Left kidney (tissue), 2 donors: ENCODE results near the gene SPATA25. TPM values are rescaled to one million over a fixed set of nuclear protein-coding genes. Genes with fewer than 3 reads are reported as not detected.
"Not testable (repeated sequence)": the region's sequence is repeated elsewhere in the genome, so short reads cannot be mapped to it uniquely, and the experiment has no call there.

Experiments used
- DNase-seq: peaks from one replicate; pipeline ENCODE4 v3.0.0-alpha.2; 2013
- polyA plus RNA-seq: library from polyadenylated mRNA; unstranded; fragments of 120-200 nt; gene quantifications from one replicate; pipeline ENCODE4 v1.2.1, GENCODE V29; 2013; ENCODE audit not compliant: insufficient read length

Gene SPATA25
- polyA plus RNA-seq, 1 donor = 6.0 TPM

GRCh38 chr20:45917790-45918141 lies 30.3 kb upstream of the SPATA25 start:
- DNase-seq = no peak

GRCh38 chr20:45913116-45913515 lies 25.7 kb upstream of the SPATA25 start:
- DNase-seq = no peak

DNA sequence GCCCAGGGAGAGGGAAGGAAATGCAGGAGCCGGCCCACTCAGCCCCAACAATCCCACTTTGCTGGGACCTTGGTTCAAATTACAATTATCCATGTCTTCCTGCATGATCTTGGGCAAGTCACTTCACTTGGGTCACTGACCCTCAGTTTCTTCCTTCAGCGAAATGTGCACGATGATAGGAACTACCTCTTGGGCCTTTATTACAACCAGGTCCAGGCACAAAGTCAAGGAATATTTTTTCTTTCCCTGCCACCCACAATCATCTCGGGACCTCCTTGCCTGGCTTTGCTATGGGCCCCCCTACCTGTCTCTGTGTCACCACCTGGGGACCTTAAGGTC lies 24.9 kb upstream of the SPATA25 start:
- DNase-seq = no peak

- DNase-seq = peak; percentile 73
These were observed 24.3 kb upstream of the SPATA25 start, which contains the start of gene PLTP for GRCh38 chr20:45911486-45912343. Gene PLTP, minus strand, starts transcription at chr20:45912155. Its CDS starts 703 bp downstream, at chr20:45911452.

DNA sequence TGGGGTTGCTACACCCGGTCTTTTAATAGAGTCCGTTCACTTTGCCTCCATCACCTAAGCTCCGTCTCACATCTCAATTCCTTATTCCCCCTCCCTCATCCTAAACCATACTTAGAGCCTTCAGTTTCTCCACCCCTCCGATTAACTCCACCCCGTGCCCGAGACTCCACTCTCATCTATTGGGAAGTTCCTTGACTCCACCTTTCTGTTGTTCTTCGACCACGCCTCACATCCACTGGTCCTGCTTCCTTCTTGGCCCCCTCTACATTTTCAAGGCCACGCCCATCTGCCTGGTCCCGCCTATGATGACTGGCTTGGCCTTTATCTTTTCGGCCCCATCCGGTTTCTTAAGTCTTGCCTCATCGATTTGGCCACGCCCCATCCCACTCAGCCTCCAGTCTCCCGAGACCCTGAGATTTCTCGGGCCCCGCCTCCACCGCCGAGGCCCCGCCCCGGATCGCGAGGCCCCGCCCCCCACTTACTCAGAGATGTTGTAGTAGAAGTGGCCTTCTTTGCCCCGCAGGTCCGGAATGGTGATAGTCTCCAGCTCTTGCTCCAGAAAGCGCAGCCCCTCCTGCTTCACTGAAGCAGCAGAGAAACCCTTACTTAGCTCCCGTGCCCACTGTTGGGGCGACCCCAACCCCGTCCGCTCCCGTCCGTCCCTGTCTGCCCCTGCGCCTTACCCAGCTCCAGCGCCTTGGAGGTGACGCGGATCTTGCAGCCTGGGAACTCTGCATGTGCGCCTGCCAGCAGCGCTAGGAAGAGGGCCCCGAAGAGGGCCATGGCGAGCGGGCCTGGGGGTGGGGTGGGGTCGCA lies 23.5 kb upstream of the SPATA25 start:
- DNase-seq = peak; percentile 98

DNA sequence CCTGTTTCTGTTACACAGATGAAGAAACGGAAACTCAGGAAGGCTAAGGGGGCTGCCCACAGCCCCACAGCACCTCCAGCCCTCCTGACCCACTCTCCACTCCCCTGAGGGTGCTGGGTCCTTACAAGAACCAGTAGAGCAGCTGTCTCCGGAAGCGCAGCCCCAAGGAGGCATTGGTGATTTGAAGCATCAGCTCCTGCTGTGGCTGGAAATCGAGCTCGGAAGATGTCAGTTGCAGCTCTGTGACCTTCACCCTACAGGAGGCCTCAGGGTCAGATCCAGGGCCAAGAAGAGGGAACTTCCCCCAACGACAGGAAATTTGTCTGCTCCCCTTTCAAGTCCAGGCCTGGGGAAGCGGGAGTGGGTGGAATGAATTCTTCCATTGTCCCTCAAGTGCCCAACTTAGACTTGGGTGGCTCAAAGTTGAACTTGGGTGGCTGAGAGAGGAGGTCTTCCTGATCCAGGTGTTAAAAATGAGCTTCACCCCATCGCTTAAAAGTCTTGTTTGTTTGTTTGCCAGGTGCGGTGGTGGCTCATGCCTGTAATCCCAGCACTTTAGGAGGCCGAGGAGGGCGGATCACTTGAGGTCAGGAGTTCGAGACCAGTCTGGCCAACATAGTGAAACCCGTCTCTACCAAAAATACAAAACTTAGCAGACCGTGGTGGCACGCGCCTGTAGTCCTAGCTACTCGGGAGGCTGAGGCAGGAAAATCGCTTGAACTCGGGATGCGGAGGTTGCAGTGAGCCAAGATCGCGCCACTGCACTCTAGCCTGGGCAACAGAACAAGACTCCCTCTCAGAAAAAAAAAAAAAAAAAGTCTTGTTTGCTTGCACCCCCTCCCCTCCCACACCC lies 22.6 kb upstream of the SPATA25 start:
- no peak for DNase-seq

- DNase-seq = no peak
These were observed 21.9 kb upstream of the SPATA25 start for GRCh38 chr20:45909336-45909808.

GRCh38 chr20:45908084-45908483 lies 20.7 kb upstream of the SPATA25 start:
- DNase-seq = no peak

GRCh38 chr20:45907219-45907948 lies 20.0 kb upstream of the SPATA25 start:
- DNase-seq = no peak

DNA sequence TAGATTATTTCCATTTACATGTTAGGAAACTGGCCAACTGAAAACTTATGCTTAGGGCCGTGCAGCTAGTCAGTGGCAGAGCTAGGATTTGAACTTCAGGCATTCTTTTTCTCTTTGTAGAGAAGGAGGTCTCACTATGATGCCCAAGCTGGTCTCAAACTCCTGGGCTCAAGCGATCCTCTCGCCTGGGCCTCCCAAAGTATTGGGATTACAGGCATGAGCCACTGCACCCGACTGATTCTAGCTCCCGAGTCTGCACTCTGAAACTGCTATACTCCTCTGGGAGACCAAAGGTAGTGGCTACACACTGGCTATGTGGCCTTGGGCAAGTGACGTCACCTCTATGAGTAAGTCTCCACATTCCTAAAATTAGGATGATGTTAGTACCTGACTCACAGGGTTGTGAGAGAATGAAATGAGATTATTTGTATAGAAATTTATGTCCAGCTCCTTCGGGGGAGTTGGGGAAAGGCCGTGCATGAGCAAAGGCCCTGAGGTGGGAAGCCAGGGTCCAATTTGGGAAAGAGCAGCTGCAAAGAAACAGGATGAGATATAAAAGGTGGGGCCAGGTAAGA lies 18.2 kb upstream of the SPATA25 start:
- no peak for DNase-seq

GRCh38 chr20:45904583-45905504 lies 17.4 kb upstream of the SPATA25 start:
- DNase-seq = no peak

- DNase-seq = no peak
These were observed 14.8 kb upstream of the SPATA25 start for GRCh38 chr20:45902199-45902701.

- not testable (repeated sequence) for DNase-seq
These were observed 13.9 kb upstream of the SPATA25 start for GRCh38 chr20:45901332-45901731.

DNA sequence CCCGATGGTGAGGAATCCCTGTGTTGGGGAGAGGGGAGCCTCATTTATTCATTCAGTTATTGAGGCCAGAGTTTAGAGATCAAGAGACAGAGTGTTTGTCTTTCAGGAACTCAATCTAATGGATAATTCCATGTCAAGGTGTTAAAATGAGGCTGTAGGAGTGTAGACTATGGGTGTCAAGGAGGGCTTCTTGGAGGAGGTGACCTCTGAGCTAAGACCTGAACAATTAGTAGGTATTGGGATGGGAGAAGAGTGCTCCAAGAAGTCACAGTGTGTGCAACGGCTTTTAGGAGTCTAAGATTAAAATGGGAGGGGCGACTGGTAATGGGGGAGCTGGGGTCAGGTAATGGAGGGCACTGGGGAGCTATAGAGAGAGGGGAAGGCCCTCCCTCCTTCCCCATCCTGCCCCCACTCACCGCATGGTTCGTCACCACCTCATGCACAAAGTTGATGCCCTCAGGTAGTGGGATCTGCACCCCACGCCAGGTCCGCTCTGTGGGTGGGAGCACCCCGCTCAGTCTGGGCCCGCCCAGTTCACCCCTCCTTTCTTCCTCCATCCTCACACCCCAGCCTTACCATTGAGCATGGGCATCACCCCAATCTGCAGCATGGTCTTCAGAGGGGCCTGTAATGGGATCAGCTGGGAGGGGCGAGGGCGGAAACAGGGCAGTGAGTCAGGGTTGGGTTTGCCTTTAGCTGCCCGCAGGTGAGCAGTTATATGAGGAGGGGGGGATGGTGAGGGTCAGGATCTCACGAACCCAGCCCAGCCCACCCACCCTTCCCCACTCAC lies 11.8 kb upstream of the SPATA25 start:
- no peak for DNase-seq

DNA sequence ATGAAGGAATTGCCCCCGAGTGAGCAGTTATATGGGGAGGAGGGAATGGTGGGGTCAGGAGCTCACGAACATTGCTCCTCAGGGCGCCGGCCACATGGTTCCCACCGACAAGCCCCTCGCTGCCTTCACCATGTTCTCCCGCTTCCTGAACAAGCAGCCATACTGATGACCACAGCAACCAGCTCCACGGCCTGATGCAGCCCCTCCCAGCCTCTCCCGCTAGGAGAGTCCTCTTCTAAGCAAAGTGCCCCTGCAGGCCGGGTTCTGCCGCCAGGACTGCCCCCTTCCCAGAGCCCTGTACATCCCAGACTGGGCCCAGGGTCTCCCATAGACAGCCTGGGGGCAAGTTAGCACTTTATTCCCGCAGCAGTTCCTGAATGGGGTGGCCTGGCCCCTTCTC lies 10.9 kb upstream of the SPATA25 start:
- no peak for DNase-seq

DNA sequence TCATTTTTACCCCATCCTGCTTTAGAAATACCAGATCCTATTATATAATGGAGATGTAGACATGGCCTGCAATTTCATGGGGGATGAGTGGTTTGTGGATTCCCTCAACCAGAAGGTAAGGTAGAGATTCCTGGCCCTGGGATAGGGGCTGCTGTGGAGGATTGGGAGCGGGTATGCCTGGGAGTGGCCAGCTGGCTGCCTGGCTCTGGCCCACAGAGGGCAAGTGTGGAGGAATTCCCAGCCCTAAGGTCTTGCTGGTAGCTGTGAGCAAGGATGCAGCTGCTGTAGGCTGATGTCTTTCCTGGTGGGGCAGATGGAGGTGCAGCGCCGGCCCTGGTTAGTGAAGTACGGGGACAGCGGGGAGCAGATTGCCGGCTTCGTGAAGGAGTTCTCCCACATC lies 10.3 kb upstream of the SPATA25 start:
- no peak for DNase-seq

DNA sequence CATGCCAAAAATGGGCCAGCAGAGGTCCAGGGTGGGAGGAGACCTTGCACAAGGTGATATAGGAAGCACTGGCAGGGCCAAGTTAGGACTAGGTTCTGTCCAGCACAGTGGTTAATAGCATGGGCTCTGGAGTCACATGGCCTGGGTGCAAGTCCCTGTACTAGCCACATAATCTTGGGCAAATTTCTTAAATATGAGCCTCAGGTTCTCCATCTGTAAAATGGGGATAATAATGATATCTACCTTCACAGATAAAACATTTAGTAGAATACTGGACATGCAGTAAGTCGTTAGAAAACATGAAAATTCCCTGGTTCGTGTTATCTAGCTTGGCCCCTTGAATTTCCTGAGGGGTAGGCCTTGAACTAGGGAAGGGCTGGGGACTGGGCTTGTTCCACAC lies 9.9 kb upstream of the SPATA25 start:
- no peak for DNase-seq

- no peak for DNase-seq
These were observed 9.3 kb upstream of the SPATA25 start for GRCh38 chr20:45896641-45897161.

GRCh38 chr20:45894797-45895196 lies 7.4 kb upstream of the SPATA25 start:
- no peak for DNase-seq
